Right lobe of liver (tissue), 4 donors: ENCODE measurements around the gene KDM4C.

Experiments used
- POLR2A ChIP-seq: fragments of 450-650 bp; IDR thresholded peaks from one replicate; pipeline ENCODE4 v1.6.1; 2017; ENCODE audit warnings: antibody characterized with exemption, mild to moderate bottlenecking
- TF ChIP-seq, protein P1 (sequence below), 4 donors: fragments of 200-600 bp in 3 of 4; fragments of 450-650 bp in 1 of 4; IDR thresholded peaks; one replicate each; pipeline versions ENCODE4 v1.5.1 to v1.8.0; 2016 to 2022; ENCODE audit warnings: antibody characterized with exemption in 4 of 4, mild to moderate bottlenecking in 2 of 4
- donor health status: DM: no; HTN: no; CAD: no.
- donor health status: DM: no; HTN: no; CAD: no.
- donor health status: DM: no; HTN: yes; CAD: no.

- no peak for TF ChIP-seq POLR2A
- TF ChIP-seq, protein P1, sequence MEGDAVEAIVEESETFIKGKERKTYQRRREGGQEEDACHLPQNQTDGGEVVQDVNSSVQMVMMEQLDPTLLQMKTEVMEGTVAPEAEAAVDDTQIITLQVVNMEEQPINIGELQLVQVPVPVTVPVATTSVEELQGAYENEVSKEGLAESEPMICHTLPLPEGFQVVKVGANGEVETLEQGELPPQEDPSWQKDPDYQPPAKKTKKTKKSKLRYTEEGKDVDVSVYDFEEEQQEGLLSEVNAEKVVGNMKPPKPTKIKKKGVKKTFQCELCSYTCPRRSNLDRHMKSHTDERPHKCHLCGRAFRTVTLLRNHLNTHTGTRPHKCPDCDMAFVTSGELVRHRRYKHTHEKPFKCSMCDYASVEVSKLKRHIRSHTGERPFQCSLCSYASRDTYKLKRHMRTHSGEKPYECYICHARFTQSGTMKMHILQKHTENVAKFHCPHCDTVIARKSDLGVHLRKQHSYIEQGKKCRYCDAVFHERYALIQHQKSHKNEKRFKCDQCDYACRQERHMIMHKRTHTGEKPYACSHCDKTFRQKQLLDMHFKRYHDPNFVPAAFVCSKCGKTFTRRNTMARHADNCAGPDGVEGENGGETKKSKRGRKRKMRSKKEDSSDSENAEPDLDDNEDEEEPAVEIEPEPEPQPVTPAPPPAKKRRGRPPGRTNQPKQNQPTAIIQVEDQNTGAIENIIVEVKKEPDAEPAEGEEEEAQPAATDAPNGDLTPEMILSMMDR (IDR thresholded peaks at IDR 0.05) = no peak
Observed at GRCh38 chr9:6960777-6961176, 203.0 kb downstream of the KDM4C start.
